ENCODE data around the gene DOK1.

The DOK1 gene

GRCh38 chr2:74553892-74554819 is at the start of gene DOK1, which contains the start of gene LOXL3:
DOK1 (plus strand) TSS chr2:74554720; CDS start chr2:74554755, 35 bp downstream.
LOXL3 (minus strand) TSS chr2:74553942; CDS start chr2:74552634, 1,308 bp downstream.
- ATAC-seq (ENCODE audit: insufficient read depth, low read depth): peak; percentile 84
- no peaks in the 10 kb centered on the region for H3K9me3 ChIP-seq (ENCODE audit: insufficient read depth, low read length, severe bottlenecking)
- peak within 1 kb of the TSS; percentile 76 for H3K27ac ChIP-seq (ENCODE audit: low read length)
- H2AFZ ChIP-seq (ENCODE audit: low read depth, low read length): peak within 1 kb of the TSS; percentile 87
- peaks cover 14% of the 10 kb centered on the region; the same call in 1 of the 2 replicates for H4K20me1 ChIP-seq (ENCODE audit: insufficient read depth, low read length)
- peak within 1 kb of the TSS; percentile 55 to 83 for H3K4me3 ChIP-seq (ENCODE audit: low read depth in 1 of 2, low read length in 2 of 2)
- peak; percentile 86 for DNase-seq
- H3K27me3 ChIP-seq (ENCODE audit: insufficient read depth, low read length, poor library complexity): no peaks in the 10 kb centered on the region
- peaks cover 22% of the 10 kb centered on the region for H3K4me1 ChIP-seq (ENCODE audit: insufficient read depth, low read length)
- peak within 1 kb of the TSS; percentile 98 for H3K4me2 ChIP-seq (ENCODE audit: insufficient read depth, low read length)
- peak within 1 kb of the TSS; percentile 77 for H3K9ac ChIP-seq (ENCODE audit: low read depth, low read length)
- peaks cover 11% of the 10 kb centered on the region for H3K36me3 ChIP-seq (ENCODE audit: insufficient read depth, low read length)
- TF ChIP-seq EZH2 (IDR thresholded peaks at IDR 0.05; ENCODE audit: borderline replicate concordance, low read depth, low read length, severe bottlenecking) (no peak), CTCF (IDR thresholded peaks at IDR 0.05; ENCODE audit: borderline replicate concordance, extremely low read depth, low read length, poor library complexity, severe bottlenecking) (no peak)
- H3K79me2 ChIP-seq (ENCODE audit: insufficient read depth, low read length): peaks cover 13% of the 10 kb centered on the region

GRCh38 chr2:74505448-74506246 is 48.9 kb upstream of the DOK1 start:
- Histone ChIP-seq H3K4me3 (ENCODE audit: low read depth in 1 of 2, low read length in 2 of 2) (peak overlapping the region in 1 of 2 experiments; percentile 29; a peak in 2 of 4 replicates), H2AFZ (ENCODE audit: low read depth, low read length) (no peak overlapping the region), H3K9me3 (ENCODE audit: insufficient read depth, low read length, severe bottlenecking) (no peaks in the 10 kb centered on the region), H3K27me3 (ENCODE audit: insufficient read depth, low read length, poor library complexity) (no peaks in the 10 kb centered on the region), H3K79me2 (ENCODE audit: insufficient read depth, low read length) (peaks cover 14% of the 10 kb centered on the region), H3K36me3 (ENCODE audit: insufficient read depth, low read length) (peaks cover 11% of the 10 kb centered on the region), H4K20me1 (ENCODE audit: insufficient read depth, low read length) (no peaks in the 10 kb centered on the region), H3K4me1 (ENCODE audit: insufficient read depth, low read length) (peaks cover 36% of the 10 kb centered on the region), H3K4me2 (ENCODE audit: insufficient read depth, low read length) (peak overlapping the region; percentile 49), H3K9ac (ENCODE audit: low read depth, low read length) (peak overlapping the region; percentile 5; the same call in 1 of the 2 replicates), H3K27ac (ENCODE audit: low read length) (no peak overlapping the region)
- TF ChIP-seq EZH2 (IDR thresholded peaks at IDR 0.05; ENCODE audit: borderline replicate concordance, low read depth, low read length, severe bottlenecking): no peak
- TF ChIP-seq CTCF (IDR thresholded peaks at IDR 0.05; ENCODE audit: borderline replicate concordance, extremely low read depth, low read length, poor library complexity, severe bottlenecking): no peak
- ATAC-seq (ENCODE audit: insufficient read depth, low read depth) (no peak), DNase-seq (no peak)

- Histone ChIP-seq H3K27ac (ENCODE audit: low read length) (peak within 1 kb of the TSS; percentile 96), H3K27me3 (ENCODE audit: insufficient read depth, low read length, poor library complexity) (no peaks in the 10 kb centered on the region), H4K20me1 (ENCODE audit: insufficient read depth, low read length) (no peaks in the 10 kb centered on the region), H3K4me1 (ENCODE audit: insufficient read depth, low read length) (peaks cover 36% of the 10 kb centered on the region), H3K4me2 (ENCODE audit: insufficient read depth, low read length) (peak within 1 kb of the TSS; percentile 89), H3K4me3 (ENCODE audit: low read depth in 1 of 2, low read length in 2 of 2) (peak within 1 kb of the TSS; percentile 37 to 72), H3K79me2 (ENCODE audit: insufficient read depth, low read length) (peaks cover 14% of the 10 kb centered on the region), H3K36me3 (ENCODE audit: insufficient read depth, low read length) (peaks cover 11% of the 10 kb centered on the region), H3K9me3 (ENCODE audit: insufficient read depth, low read length, severe bottlenecking) (no peaks in the 10 kb centered on the region), H2AFZ (ENCODE audit: low read depth, low read length) (peak within 1 kb of the TSS; percentile 88), H3K9ac (ENCODE audit: low read depth, low read length) (peak within 1 kb of the TSS; percentile 69)
- TF ChIP-seq CTCF (IDR thresholded peaks at IDR 0.05; ENCODE audit: borderline replicate concordance, extremely low read depth, low read length, poor library complexity, severe bottlenecking) (peak; percentile 98), EZH2 (IDR thresholded peaks at IDR 0.05; ENCODE audit: borderline replicate concordance, low read depth, low read length, severe bottlenecking) (no peak)
- ATAC-seq (ENCODE audit: insufficient read depth, low read depth) (peak; percentile 89), DNase-seq (peak; percentile 99)
These were observed 47.2 kb upstream of the DOK1 start, which contains the start of gene PCGF1 for GRCh38 chr2:74507145-74507925. PCGF1 (minus strand) TSS chr2:74507695; CDS start chr2:74507668, 27 bp downstream.

All from DND-41 (cell line).